ENCODE measurements around the gene TRABD2B. TPM values are rescaled to one million over a fixed set of nuclear protein-coding genes. Genes with fewer than 3 reads are reported as not detected.

The TRABD2B gene
- total RNA-seq, 1 donor = not detected

DNA sequence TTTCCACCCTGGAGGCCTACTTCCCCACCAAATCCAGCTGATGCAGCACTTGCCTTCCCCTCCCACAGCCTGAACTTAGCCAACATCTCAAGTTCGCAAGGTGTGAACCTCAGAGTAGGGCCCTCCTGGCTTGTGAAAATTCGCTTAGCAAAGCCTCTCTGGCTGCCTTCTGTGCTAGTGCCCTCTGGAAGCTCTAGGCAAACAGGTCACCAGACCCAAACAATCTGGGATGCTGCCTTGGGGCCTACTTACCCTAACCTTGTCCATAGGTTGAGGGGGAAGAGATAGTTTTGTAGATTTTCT is 30.3 kb upstream of the TRABD2B start:
- Histone ChIP-seq H3K27me3 (ENCODE audit: insufficient read depth, low read length) (no peaks in the 10 kb centered on the region), H3K4me1 (ENCODE audit: insufficient read depth, low read length) (no peaks in the 10 kb centered on the region), H3K9me3 (ENCODE audit: low read depth, low read length) (no peaks in the 10 kb centered on the region), H3K4me3 (ENCODE audit: low read length) (no peak overlapping the region)

DNA sequence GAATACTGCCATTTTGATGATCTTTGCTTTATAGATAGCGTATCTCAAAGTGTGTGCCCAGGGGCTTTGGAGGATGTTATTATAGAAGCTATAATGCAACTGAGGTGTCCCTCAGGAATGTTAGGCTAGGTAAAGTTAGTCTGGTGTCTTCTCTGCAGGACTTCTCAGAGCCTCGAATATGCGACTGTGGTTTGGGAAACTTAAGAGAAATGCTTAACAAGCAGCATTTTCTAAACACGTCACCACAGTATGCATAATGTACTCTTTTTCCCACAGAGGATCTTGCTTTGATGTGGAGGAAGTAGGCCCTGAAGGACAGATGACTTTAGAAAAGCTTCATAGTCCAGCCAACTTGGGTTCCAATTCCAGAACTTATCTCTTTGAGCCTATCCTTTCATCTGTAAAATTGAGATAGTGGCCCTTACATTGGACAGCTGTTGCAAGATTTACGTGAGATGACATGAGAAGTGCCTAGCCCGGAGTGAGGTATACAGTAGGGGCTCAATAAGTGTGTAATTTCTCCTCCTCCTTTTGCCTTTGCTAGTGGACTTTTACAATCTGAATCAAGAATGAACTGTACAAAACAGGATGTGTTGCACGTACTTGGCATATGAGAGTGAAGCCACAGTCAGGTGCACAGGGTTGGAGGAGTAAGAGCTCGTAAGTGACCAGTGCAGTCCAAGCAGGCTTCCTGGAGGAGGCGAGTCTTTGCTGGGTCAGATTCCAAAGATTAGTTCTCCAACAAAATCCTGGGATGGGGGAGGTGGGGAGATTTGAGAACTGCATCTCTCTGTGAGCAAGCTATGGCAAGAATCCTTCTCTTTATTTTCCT is 29.7 kb upstream of the TRABD2B start:
- Histone ChIP-seq H3K27me3 (ENCODE audit: insufficient read depth, low read length) (no peaks in the 10 kb centered on the region), H3K4me1 (ENCODE audit: insufficient read depth, low read length) (no peaks in the 10 kb centered on the region)

DNA sequence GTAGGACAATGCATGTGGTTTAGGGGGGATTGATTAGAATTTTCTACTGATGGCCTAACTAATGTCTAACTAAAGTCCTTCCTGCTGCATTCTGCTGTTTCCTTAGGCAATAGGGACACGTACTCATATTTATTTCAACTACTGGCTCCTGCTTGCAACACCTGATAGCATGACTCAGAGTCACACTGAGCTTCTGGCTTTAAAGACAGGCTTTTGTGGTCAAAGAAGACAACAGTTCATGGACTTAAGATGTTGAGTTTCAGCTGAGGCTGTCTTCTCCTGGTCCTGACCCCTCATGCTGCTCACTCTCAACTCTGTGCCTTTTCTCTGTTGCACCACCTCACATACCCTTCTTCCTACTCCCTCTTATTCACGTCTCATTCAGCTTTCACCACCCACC is 29.1 kb upstream of the TRABD2B start:
- Histone ChIP-seq H3K4me3 (ENCODE audit: low read length) (no peak overlapping the region), H3K9me3 (ENCODE audit: low read depth, low read length) (no peaks in the 10 kb centered on the region)

More for the DNA sequence above, 29.7 kb upstream of the TRABD2B start:
- no peaks in the 10 kb centered on the region for H3K9me3 ChIP-seq (ENCODE audit: low read depth, low read length)
- H3K4me3 ChIP-seq (ENCODE audit: low read length) = no peak overlapping the region

DNA sequence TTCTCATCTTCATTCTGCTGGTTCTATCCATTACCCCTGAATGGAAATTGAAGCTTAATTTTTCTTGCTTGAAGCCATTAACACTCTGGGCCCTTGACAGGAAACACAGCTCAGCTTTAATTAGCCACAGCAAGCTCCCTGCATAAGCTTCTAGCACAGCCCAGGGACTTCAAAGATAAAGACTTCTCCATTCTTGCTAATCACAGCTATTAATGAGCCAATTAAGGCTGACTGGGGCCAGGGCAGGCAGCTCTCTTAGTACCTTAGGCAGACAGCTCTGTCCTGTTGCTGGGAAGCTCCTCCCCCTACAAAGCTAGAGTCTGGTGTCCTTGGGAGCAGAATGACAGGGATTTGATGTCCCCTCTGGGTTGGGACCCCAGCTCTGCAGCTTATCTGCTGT is 27.9 kb upstream of the TRABD2B start:
- no peak overlapping the region for H3K4me3 ChIP-seq (ENCODE audit: low read length)
- H3K4me1 ChIP-seq (ENCODE audit: insufficient read depth, low read length) = no peaks in the 10 kb centered on the region
- no peaks in the 10 kb centered on the region for H3K9me3 ChIP-seq (ENCODE audit: low read depth, low read length)
- H3K27me3 ChIP-seq (ENCODE audit: insufficient read depth, low read length) = no peaks in the 10 kb centered on the region

More for the DNA sequence above, 29.1 kb upstream of the TRABD2B start:
- no peaks in the 10 kb centered on the region for H3K4me1 ChIP-seq (ENCODE audit: insufficient read depth, low read length)
- H3K27me3 ChIP-seq (ENCODE audit: insufficient read depth, low read length) = no peaks in the 10 kb centered on the region

DNA sequence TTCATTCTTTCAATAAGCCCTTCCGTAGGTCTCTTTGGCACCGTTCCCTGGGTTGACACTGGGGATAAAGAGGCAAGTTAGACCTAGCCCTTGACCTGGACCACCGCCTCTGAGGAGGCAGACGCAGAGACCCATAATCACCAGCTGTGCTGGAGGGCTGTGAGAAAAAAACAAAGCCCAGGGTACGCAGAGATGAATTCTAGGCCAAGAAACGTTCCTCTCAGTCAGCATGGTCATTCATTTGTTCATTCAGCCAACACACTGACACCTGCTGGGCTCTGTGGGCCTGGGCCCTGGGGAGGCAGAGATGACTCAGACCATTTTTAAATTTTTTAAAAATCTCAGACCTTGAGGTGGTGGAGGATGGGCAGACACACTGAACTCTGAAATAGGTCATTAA is 26.3 kb upstream of the TRABD2B start:
- Histone ChIP-seq H3K9me3 (ENCODE audit: low read depth, low read length) (no peaks in the 10 kb centered on the region), H3K4me1 (ENCODE audit: insufficient read depth, low read length) (no peaks in the 10 kb centered on the region), H3K4me3 (ENCODE audit: low read length) (no peak overlapping the region), H3K27me3 (ENCODE audit: insufficient read depth, low read length) (no peaks in the 10 kb centered on the region)

DNA sequence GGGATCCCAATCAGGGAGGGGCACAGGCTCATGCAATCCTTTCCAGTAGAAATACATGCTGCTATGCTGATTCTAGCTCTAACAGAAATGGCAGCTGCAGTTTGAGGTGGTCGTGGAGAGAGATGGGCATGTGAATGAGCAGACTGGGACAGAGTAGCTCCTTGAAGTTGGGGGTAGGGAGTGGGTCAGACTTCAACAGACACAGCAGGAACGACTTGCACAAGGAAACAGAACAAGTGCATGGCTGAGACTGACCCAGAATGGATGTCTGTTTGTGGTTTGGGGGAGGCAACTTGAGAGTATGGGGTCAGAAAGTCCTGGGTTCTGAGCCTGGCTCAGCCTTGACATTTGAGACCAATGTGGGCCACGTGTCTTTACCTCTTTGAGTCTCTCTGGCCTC is 25.1 kb upstream of the TRABD2B start:
- H3K9me3 ChIP-seq (ENCODE audit: low read depth, low read length) = no peaks in the 10 kb centered on the region
- no peaks in the 10 kb centered on the region for H3K27me3 ChIP-seq (ENCODE audit: insufficient read depth, low read length)
- H3K4me1 ChIP-seq (ENCODE audit: insufficient read depth, low read length) = no peaks in the 10 kb centered on the region
- H3K4me3 ChIP-seq (ENCODE audit: low read length) = no peak overlapping the region

DNA sequence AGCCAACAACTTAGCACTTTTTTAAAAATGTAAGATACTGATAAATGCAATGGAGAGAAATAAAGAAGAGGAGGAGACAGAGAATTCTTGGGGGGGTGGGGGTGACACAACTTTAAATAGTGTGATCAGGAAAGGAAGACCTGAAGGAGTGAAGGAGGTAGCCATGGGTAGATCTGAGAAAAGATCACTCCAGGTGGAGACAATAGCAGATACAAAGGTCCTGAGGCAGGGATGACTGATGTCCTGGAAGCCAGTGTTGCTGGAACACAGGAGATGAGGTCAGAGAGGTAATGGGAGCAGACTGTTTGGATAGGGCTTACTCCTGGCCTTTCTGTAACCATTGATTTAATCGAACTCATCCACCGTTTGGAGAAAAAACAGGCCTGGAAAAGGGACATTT is 24.6 kb upstream of the TRABD2B start:
- no peaks in the 10 kb centered on the region for H3K9me3 ChIP-seq (ENCODE audit: low read depth, low read length)
- no peak overlapping the region for H3K4me3 ChIP-seq (ENCODE audit: low read length)
- no peaks in the 10 kb centered on the region for H3K4me1 ChIP-seq (ENCODE audit: insufficient read depth, low read length)
- no peaks in the 10 kb centered on the region for H3K27me3 ChIP-seq (ENCODE audit: insufficient read depth, low read length)

DNA sequence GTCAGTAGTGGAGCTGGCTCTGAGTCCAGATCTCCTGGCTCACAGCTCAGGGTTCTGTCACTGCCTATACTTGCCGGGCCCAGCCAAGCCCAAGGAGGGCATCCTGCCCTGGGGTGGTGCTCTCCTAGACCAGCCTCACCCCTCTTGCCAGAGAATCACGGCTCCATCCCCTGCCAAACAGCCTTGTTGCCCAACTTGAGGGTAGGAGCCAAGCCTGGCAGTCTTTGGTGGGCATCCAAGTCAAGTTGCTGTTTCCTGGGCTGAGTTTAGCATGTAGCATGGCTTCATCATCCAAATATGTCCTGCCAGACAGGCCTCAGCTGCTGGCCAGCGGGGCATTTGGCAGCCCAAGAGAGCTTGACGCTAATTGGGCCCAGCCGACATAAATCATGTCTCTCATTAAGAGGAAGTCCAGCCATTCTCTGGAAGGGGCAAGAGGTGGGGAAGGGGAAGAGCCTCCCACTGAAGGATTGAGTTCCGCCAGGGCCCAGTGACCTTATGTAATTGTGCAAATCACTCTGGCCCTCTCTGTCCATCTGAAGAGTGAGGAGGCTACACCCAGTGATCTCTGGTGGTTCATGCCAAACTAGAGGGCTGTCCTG is 22.6 kb upstream of the TRABD2B start:
- Histone ChIP-seq H3K4me3 (ENCODE audit: low read length) (no peak overlapping the region), H3K9me3 (ENCODE audit: low read depth, low read length) (no peaks in the 10 kb centered on the region), H3K27me3 (ENCODE audit: insufficient read depth, low read length) (peaks cover 7% of the 10 kb centered on the region), H3K4me1 (ENCODE audit: insufficient read depth, low read length) (no peaks in the 10 kb centered on the region)

DNA sequence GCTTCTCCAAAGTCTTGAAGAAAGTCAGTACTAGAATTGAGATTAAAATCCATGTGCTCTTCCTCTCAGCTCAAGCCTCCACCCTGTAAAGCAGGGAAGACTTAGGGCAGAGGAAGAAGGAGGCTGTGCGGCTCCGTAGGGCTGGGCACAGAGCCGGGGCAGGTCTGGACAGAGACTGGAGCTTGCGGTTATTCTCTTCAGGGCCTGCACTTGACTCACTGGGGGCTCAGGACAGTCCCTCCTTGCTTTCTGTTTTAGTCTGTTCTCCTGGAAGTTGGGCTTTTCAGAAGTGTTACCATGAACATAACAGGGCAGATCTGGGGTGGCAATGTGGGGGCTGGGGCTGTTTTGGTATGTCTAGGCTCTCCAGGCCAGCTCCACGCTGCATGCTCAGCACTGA is 21.6 kb upstream of the TRABD2B start:
- Histone ChIP-seq H3K9me3 (ENCODE audit: low read depth, low read length) (no peaks in the 10 kb centered on the region), H3K4me1 (ENCODE audit: insufficient read depth, low read length) (no peaks in the 10 kb centered on the region), H3K4me3 (ENCODE audit: low read length) (no peak overlapping the region), H3K27me3 (ENCODE audit: insufficient read depth, low read length) (peaks cover 12% of the 10 kb centered on the region)

DNA sequence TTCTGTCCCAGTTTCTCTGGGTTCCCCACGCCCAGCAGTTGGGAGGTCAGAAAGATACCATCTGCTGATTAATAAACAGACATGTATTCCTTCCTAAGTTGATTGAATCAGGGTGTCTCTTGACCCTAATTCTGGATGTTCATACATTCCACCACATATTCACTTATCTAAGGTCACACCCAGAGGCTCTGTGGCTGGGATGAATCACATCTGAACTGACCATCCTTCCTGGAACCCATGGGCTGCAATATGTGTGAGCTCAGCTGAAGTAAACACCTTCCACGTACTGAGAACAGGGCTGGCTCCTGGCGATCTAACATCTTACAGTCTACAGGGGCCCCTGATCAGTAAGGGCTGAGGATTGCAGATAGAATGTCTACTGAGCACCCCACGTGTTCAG is 20.5 kb upstream of the TRABD2B start:
- Histone ChIP-seq H3K9me3 (ENCODE audit: low read depth, low read length) (no peaks in the 10 kb centered on the region), H3K4me1 (ENCODE audit: insufficient read depth, low read length) (no peaks in the 10 kb centered on the region), H3K4me3 (ENCODE audit: low read length) (no peak overlapping the region), H3K27me3 (ENCODE audit: insufficient read depth, low read length) (peaks cover 19% of the 10 kb centered on the region)

DNA sequence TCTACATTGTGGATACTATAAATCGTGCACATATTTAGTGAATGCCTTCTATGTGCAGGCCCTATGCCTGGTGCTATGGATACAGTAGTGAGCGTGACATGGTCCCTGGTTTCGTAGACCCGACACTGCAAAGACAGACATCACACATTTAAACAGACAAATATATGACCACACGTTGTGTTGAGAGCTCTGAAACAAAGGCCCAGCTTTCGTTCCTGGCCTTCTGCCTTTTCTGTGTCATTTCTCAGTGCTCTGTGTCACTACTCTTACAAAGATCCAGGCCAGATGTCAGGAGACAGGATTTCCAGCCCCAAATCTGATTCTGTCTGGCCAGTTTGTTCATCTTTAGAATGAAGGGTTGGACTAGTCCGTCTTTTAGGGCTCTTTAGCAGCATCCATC is 19.3 kb upstream of the TRABD2B start:
- Histone ChIP-seq H3K9me3 (ENCODE audit: low read depth, low read length) (no peaks in the 10 kb centered on the region), H3K4me1 (ENCODE audit: insufficient read depth, low read length) (no peaks in the 10 kb centered on the region), H3K27me3 (ENCODE audit: insufficient read depth, low read length) (peaks cover 19% of the 10 kb centered on the region), H3K4me3 (ENCODE audit: low read length) (no peak overlapping the region)

DNA sequence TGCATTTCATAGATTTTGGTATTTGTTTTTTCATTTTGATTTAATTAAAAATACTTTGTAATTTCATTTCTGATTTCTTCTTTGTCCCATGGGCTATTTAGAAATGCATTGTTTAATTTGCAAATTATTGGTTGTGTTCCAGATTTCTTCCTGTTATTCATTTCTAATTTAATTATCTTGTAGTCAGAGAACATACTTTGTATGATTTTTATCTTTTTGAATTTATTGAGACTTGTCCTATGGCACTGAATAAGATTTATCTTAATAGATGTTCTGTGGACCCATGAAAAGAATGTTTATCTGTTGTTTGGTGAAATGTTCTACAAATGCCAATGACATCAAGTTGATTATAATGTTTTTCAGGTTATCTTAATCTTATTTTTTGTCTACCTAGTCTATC is 16.1 kb upstream of the TRABD2B start:
- Histone ChIP-seq H3K27me3 (ENCODE audit: insufficient read depth, low read length) (peaks cover 19% of the 10 kb centered on the region), H3K4me1 (ENCODE audit: insufficient read depth, low read length) (no peaks in the 10 kb centered on the region), H3K9me3 (ENCODE audit: low read depth, low read length) (no peaks in the 10 kb centered on the region), H3K4me3 (ENCODE audit: low read length) (no peak overlapping the region)

DNA sequence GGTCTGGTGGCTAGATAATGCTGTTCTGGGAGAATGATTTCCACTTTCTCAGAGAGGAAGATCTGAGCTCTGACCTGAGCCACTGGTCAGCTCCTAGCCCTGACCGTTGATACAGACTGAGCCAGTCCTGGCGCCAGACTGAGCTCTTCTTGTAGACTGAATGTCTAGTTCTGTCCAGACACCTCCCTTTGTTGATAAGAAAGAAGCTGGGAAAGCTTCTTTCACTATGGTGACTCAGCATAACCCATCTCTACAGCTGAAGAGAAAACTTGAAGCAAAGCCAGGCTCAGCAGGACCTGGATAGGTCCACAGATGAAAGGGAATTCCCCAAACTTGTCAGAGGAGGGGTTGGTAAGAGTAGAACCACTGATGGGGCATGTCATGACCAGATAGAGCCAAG is 9.9 kb upstream of the TRABD2B start:
- no peak overlapping the region for H3K4me3 ChIP-seq (ENCODE audit: low read length)
- no peaks in the 10 kb centered on the region for H3K27me3 ChIP-seq (ENCODE audit: insufficient read depth, low read length)
- no peaks in the 10 kb centered on the region for H3K9me3 ChIP-seq (ENCODE audit: low read depth, low read length)
- no peaks in the 10 kb centered on the region for H3K4me1 ChIP-seq (ENCODE audit: insufficient read depth, low read length)

DNA sequence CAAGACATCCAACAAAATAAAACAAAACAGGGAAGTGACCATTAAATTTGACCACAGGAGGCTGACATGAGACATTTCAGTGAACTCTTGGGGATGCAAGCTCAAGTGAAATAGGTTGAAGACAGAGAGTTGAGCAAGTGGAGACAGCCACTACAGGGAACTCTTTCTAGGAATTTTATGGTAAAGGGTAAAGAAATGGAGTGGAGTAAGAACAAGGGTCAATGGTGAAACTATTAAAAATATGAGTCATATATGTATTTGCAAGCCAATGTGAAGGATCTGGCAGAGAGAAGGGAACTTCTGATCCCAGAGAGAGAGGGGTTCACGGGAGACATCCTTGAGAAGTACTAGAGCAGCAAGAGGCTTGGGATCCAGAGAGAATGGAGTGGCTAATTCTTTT is 9.1 kb upstream of the TRABD2B start:
- no peaks in the 10 kb centered on the region for H3K9me3 ChIP-seq (ENCODE audit: low read depth, low read length)
- no peaks in the 10 kb centered on the region for H3K4me1 ChIP-seq (ENCODE audit: insufficient read depth, low read length)
- H3K27me3 ChIP-seq (ENCODE audit: insufficient read depth, low read length) = no peaks in the 10 kb centered on the region
- H3K4me3 ChIP-seq (ENCODE audit: low read length) = no peak overlapping the region

DNA sequence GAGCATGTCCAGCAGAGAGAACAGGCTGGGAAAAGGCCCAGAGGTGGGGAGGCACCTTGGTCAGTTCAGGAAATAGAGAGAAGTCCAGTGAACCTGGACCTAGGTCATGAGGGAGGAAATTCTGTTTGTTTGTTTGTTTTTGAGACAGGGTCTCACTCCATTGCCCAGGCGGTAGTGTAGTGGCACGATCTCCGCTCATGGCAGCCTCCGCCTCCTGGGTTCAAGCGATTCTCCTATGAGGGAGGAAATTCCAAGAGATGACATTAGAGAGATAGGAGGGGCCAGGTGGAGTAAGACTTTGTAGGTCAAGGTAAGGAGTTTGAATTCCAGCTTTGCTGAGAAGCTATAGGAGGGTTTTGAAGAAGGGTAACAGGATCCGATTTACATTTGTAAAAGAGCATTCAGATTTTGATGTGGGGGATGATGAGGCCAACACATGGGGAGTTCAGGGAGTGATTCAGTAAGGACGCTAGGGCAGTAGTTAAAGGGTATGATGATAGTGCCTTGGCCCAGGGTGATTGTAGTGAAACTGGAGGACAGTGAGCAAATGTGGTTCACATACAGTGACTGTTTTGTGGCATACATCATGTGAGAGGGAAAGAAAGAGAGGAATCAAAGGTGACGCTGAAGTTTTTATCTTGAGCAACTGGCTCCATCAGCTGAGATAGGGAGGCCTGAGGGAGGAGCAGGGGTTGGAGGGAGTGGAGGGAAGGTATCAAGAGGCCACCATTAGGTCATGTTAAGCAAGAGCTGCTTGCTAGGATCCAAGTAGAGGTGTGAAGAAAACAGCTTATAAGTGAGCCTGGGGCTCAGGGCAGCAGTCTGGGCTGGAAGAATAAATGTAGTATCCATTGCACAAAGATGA is 8.3 kb upstream of the TRABD2B start:
- H3K4me3 ChIP-seq (ENCODE audit: low read length) = no peak overlapping the region
- H3K4me1 ChIP-seq (ENCODE audit: insufficient read depth, low read length) = no peaks in the 10 kb centered on the region
- H3K27me3 ChIP-seq (ENCODE audit: insufficient read depth, low read length) = no peaks in the 10 kb centered on the region
- H3K9me3 ChIP-seq (ENCODE audit: low read depth, low read length) = no peaks in the 10 kb centered on the region
